Parathyroid adenoma (tissue), 2 donors: ENCODE results near the gene OARD1.

Experiments
- H2AFZ ChIP-seq: fragments of 300-600 bp; sonication (generic); one replicate; pipeline ENCODE4 v1.7.0; 2017; ENCODE audit warnings: antibody characterized with exemption, mild to moderate bottlenecking
- H3K27ac ChIP-seq: fragments of 300-600 bp; sonication (generic); one replicate; pipeline ENCODE4 v1.7.0; 2017
- H3K27me3 ChIP-seq: fragments of 300-600 bp; sonication (generic); one replicate; pipeline ENCODE4 v1.7.0; 2017; ENCODE audit warnings: low read length; ENCODE audit not compliant: control insufficient read depth, insufficient read depth
- H3K36me3 ChIP-seq: fragments of 300-600 bp; sonication (generic); one replicate; pipeline ENCODE4 v1.7.0; 2017; ENCODE audit warnings: low read length; ENCODE audit not compliant: control insufficient read depth, insufficient read depth
- H3K4me1 ChIP-seq: fragments of 300-600 bp; sonication (generic); one replicate; pipeline ENCODE4 v1.7.0; 2017; ENCODE audit warnings: control low read depth
- H3K4me2 ChIP-seq: fragments of 300-600 bp; sonication (generic); one replicate; pipeline ENCODE4 v1.7.0; 2017; ENCODE audit warnings: low read length
- H3K4me3 ChIP-seq: fragments of 300-600 bp; sonication (generic); one replicate; pipeline ENCODE4 v1.7.0; 2017; ENCODE audit warnings: low read depth, low read length
- H3K79me2 ChIP-seq: fragments of 300-600 bp; sonication (generic); one replicate; pipeline ENCODE4 v1.7.0; 2017; ENCODE audit warnings: control low read depth
- H3K9ac ChIP-seq: fragments of 300-600 bp; sonication (generic); one replicate; pipeline ENCODE4 v1.7.0; 2017; ENCODE audit warnings: mild to moderate bottlenecking
- H3K9me3 ChIP-seq: fragments of 300-600 bp; sonication (generic); one replicate; pipeline ENCODE4 v1.7.0; 2017; ENCODE audit warnings: low read length; ENCODE audit not compliant: control insufficient read depth
- TF ChIP-seq, protein P1 (sequence below): fragments of 300-600 bp; sonication (generic); IDR thresholded peaks from one replicate; pipeline ENCODE4 v1.7.0; 2017; ENCODE audit warnings: antibody characterized with exemption, mild to moderate bottlenecking
- donor health status: primary hyperparathyroidism.

Gene OARD1

DNA sequence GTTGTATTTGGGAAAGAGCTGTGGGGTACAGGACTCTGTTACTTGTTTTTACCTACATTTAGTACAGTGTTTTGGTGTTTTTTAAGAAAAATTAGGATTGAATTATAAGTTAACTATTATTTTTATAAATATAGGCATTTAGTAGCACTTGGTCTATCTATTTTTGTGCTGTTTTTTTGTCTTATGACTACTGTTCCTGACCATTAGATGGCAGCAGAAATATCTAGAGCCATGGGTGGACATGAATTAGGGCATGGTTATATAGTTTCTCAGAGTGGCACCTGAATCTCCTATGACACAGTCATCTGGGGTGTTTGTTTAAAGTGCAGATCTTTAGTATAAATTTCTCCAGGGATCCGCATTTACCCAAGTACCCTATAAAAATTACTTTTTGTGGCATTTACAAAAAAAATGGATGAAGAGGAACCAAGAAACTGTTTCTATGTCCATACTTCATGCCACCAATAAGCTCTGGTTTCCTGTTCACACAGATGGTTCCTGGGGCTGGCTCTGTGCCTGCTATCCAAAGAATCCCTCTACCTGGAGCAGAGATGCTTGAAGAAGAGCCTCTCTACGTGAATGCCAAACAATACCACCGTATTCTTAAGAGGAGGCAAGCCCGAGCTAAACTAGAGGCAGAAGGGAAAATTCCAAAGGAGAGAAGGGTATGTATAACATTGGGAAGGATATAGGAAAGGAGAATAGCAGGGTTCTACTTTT lies 20.4 kb upstream of the OARD1 start:
- no peak overlapping the region for H3K27ac ChIP-seq
- H3K9me3 ChIP-seq: no peaks in the 10 kb centered on the region
- no peaks in the 10 kb centered on the region for H3K36me3 ChIP-seq
- H3K9ac ChIP-seq: no peak overlapping the region
- H2AFZ ChIP-seq: no peak overlapping the region
- no peak overlapping the region for H3K4me2 ChIP-seq
- no peaks in the 10 kb centered on the region for H3K4me1 ChIP-seq
- H3K79me2 ChIP-seq: no peaks in the 10 kb centered on the region
- H3K27me3 ChIP-seq: no peaks in the 10 kb centered on the region
- TF ChIP-seq, protein P1, sequence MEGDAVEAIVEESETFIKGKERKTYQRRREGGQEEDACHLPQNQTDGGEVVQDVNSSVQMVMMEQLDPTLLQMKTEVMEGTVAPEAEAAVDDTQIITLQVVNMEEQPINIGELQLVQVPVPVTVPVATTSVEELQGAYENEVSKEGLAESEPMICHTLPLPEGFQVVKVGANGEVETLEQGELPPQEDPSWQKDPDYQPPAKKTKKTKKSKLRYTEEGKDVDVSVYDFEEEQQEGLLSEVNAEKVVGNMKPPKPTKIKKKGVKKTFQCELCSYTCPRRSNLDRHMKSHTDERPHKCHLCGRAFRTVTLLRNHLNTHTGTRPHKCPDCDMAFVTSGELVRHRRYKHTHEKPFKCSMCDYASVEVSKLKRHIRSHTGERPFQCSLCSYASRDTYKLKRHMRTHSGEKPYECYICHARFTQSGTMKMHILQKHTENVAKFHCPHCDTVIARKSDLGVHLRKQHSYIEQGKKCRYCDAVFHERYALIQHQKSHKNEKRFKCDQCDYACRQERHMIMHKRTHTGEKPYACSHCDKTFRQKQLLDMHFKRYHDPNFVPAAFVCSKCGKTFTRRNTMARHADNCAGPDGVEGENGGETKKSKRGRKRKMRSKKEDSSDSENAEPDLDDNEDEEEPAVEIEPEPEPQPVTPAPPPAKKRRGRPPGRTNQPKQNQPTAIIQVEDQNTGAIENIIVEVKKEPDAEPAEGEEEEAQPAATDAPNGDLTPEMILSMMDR: no peak
- no peak overlapping the region for H3K4me3 ChIP-seq

DNA sequence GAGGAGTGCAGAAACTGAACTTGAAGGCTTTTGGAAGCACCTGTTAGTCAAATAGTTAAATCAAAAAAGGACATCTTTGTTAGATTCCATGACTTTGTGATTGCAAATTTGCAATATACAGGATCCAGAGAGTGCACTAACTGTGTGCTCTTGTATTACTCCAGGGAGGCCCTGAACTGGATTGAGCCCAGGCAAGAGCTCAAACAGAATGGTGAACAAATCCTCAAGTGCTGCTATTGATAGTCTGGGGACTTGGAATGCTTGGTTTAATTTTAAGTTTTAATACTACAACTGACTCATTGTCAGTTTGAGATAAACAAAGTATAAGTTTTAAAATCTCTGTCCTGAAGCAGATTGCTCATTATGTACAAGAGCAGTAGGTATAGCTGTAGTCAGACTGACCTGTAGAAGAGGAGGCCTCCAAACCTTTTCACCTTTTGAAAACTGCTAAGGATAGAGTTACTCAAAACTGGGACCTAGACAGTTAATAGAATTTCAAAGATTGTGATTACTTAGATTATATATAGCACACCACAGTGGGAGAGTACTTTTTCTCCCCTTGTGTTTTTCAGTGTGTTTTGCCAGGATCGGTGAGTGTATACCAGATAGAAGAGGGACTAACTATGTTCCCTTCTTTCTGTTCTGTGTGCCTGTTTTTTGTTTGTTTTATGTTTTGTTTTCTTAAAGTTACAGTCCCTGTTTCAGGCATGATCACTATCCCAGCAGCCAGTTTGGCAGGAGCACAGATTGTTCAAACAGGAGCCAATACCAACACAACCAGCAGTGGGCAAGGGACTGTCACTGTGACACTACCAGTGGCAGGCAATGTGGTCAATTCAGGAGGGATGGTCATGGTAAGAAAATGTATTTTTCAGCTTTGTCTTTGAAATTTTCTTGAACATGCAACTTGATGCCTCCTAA lies 18.9 kb upstream of the OARD1 start:
- TF ChIP-seq, protein P1: no peak
- Histone ChIP-seq H3K4me2 (no peak overlapping the region), H3K27ac (no peak overlapping the region), H3K4me3 (no peak overlapping the region), H2AFZ (no peak overlapping the region), H3K36me3 (no peaks in the 10 kb centered on the region), H3K9me3 (no peaks in the 10 kb centered on the region), H3K79me2 (no peaks in the 10 kb centered on the region), H3K27me3 (no peaks in the 10 kb centered on the region), H3K4me1 (no peaks in the 10 kb centered on the region), H3K9ac (no peak overlapping the region)

DNA sequence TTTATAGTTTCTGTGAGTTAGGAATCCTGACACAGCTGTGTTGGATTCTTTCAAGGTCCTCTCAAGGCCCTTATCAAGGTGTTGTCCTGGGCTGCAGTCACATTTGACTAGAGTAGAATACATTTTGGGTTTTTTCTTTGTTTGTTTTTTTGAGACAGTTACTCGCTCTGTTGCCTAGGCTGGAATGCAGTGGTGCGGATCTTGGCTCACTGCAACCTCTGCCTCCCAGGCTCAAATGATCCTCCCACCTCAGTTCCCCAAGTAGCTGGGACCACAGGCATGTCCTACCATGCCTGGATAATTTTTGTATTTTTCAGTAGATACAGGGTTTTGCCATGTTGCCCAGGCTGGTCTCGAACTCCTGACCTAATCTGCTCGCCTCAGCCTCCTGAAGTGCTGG lies 16.3 kb upstream of the OARD1 start:
- Histone ChIP-seq H3K4me2 (no peak overlapping the region), H3K27ac (no peak overlapping the region), H3K4me1 (no peaks in the 10 kb centered on the region), H3K4me3 (no peak overlapping the region), H3K27me3 (no peaks in the 10 kb centered on the region), H3K36me3 (no peaks in the 10 kb centered on the region), H3K9ac (no peak overlapping the region), H3K79me2 (no peaks in the 10 kb centered on the region), H3K9me3 (no peaks in the 10 kb centered on the region), H2AFZ (no peak overlapping the region)
- TF ChIP-seq, protein P1: no peak

DNA sequence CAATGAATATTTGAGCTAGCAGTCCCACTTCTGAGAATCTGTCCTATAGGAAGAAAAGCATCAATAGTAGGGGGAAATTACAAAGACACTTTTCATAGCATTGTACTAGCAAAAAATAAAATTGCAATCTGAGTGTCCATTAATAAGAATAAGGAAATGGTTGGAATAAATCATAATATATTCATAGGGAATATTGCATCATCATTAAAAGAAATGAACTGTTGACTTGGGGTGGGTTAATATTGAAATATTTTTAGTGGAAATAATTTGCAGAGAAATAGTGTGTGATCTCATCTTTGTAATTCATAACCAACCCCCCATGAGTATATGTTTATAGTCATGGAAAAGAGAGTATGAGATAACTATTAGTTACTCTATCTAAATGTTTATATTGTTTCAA lies 13.0 kb upstream of the OARD1 start:
- H3K4me1 ChIP-seq: no peaks in the 10 kb centered on the region
- H3K9me3 ChIP-seq: no peaks in the 10 kb centered on the region
- H2AFZ ChIP-seq: no peak overlapping the region
- TF ChIP-seq, protein P1: no peak
- no peak overlapping the region for H3K4me2 ChIP-seq
- H3K36me3 ChIP-seq: no peaks in the 10 kb centered on the region
- no peak overlapping the region for H3K27ac ChIP-seq
- no peaks in the 10 kb centered on the region for H3K79me2 ChIP-seq
- H3K4me3 ChIP-seq: no peak overlapping the region
- H3K27me3 ChIP-seq: no peaks in the 10 kb centered on the region
- H3K9ac ChIP-seq: no peak overlapping the region
